GM23338 (cell line): ENCODE data around the gene HMGN1.

Source experiments
- CREB1 ChIP-seq: fragments of 250-450 bp; sonication (Bioruptor Pico); IDR thresholded peaks from 2 replicates; pipeline ENCODE4 v1.5.0; 2020; ENCODE audit warnings: low read depth, mild to moderate bottlenecking, moderate library complexity
- CTCF ChIP-seq, 2 experiments: fragments of 200-600 bp in 1 of 2; sonication (generic) in 1 of 2; conservative IDR thresholded peaks; 2 replicates each; pipeline versions ENCODE4 v1.5.1 to v1.6.1; 2016 to 2017; ENCODE audit warnings: antibody characterized with exemption in 2 of 2, low read depth in 2 of 2, mild to moderate bottlenecking in 2 of 2, moderate library complexity in 1 of 2
- ETS1 ChIP-seq: IDR thresholded peaks from 2 replicates; pipeline ENCODE4 v1.6.1; 2016; ENCODE audit warnings: antibody characterized with exemption
- EZH2 ChIP-seq: fragments of 200-600 bp; sonication (generic); IDR thresholded peaks from one replicate; pipeline ENCODE4 v1.8.0; 2017; ENCODE audit warnings: antibody characterized with exemption, mild to moderate bottlenecking, low read depth; ENCODE audit not compliant: unreplicated experiment
- JUNB ChIP-seq: IDR thresholded peaks from one replicate; pipeline ENCODE4 v1.6.1; 2016; ENCODE audit warnings: antibody characterized with exemption; ENCODE audit not compliant: unreplicated experiment
- NANOG ChIP-seq: IDR thresholded peaks from 2 replicates; pipeline ENCODE4 v1.6.1; 2016; ENCODE audit warnings: antibody characterized with exemption, borderline replicate concordance
- POLR2AphosphoS5 ChIP-seq: IDR thresholded peaks from 2 replicates; pipeline ENCODE4 v1.6.1; 2016; ENCODE audit warnings: antibody characterized with exemption, low read depth
- REST ChIP-seq: IDR thresholded peaks from one replicate; pipeline ENCODE4 v1.6.1; 2018; ENCODE audit warnings: antibody characterized with exemption; ENCODE audit not compliant: unreplicated experiment
- ZNF114 ChIP-seq: fragments of 250-450 bp; sonication (Bioruptor Pico); IDR thresholded peaks from 2 replicates; pipeline ENCODE4 v1.5.0; 2020; ENCODE audit warnings: mild to moderate bottlenecking, moderate library complexity
- ZNF331 ChIP-seq: fragments of 250-450 bp; sonication (Bioruptor Pico); IDR thresholded peaks from 2 replicates; pipeline ENCODE4 v1.5.0; 2020; ENCODE audit warnings: low read depth, mild to moderate bottlenecking, moderate library complexity

- TF ChIP-seq CTCF (conservative IDR thresholded peaks at IDR 0.05; ENCODE audit: low read depth in 2 of 2) (no peak), CREB1 (CRISPR knock-in tag) (no peak), POLR2AphosphoS5 (no peak), REST (no peak), ETS1 (no peak), EZH2 (no peak), NANOG (no peak), ZNF331 (no peak), JUNB (no peak), ZNF114 (CRISPR knock-in tag) (no peak)
These were observed 2.1 kb downstream of the HMGN1 start for GRCh38 chr21:39346671-39347331.
